OCI-LY3 (cell line): ENCODE results near the gene KCNJ4.

Experiments
- H2AFZ ChIP-seq: fragments of 200-600, 300-600 bp; shearing (Covaris generic); 2 replicates; pipeline ENCODE4 v1.6.0; 2014; ENCODE audit warnings: antibody characterized with exemption, low read depth, low read length
- H3K27ac ChIP-seq: fragments of 200-600, 300-600 bp; sonication (generic); 2 replicates; pipeline ENCODE4 v1.5.1; 2014; ENCODE audit warnings: mild to moderate bottlenecking, low read length, moderate library complexity, mixed read lengths
- H3K27me3 ChIP-seq: fragments of 200-600, 300-600 bp; sonication (generic); 2 replicates; pipeline ENCODE4 v1.6.1; 2014; ENCODE audit warnings: low read depth, low read length, mixed read lengths
- H3K36me3 ChIP-seq: fragments of 200-600, 300-600 bp; sonication (generic); replicated peaks from 2 replicates; pipeline ENCODE3; 2014; ENCODE audit warnings: low read depth, low read length, mixed read lengths
- H3K4me1 ChIP-seq: fragments of 300-600, 200-600 bp; sonication (generic); 2 replicates; pipeline ENCODE4 v1.6.1; 2014; ENCODE audit warnings: low read length, mixed read lengths
- H3K4me2 ChIP-seq: fragments of 200-600, 300-600 bp; sonication (generic); 2 replicates; pipeline ENCODE4 v1.6.1; 2014; ENCODE audit warnings: low read length, mixed read lengths
- H3K4me3 ChIP-seq: fragments of 300-600, 200-600 bp; sonication (generic); 2 replicates; pipeline ENCODE4 v1.5.1; 2014; ENCODE audit warnings: antibody characterized with exemption, mild to moderate bottlenecking, low read length, moderate library complexity
- H3K79me2 ChIP-seq: fragments of 300-600, 200-600 bp; shearing (Covaris generic); 2 replicates; pipeline ENCODE4 v1.6.1; 2014; ENCODE audit warnings: mild to moderate bottlenecking, low read length, mixed read lengths
- H3K9ac ChIP-seq: fragments of 300-600, 200-600 bp; shearing (Covaris generic); 2 replicates; pipeline ENCODE4 v1.6.0; 2014; ENCODE audit warnings: mild to moderate bottlenecking, low read length, moderate library complexity
- H3K9me3 ChIP-seq: fragments of 200-600, 300-600 bp; shearing (Covaris generic); 2 replicates; pipeline ENCODE4 v1.6.1; 2014; ENCODE audit warnings: low read length, mixed read lengths; ENCODE audit not compliant: insufficient read depth
- H4K20me1 ChIP-seq: fragments of 200-600, 300-600 bp; sonication (generic); 2 replicates; pipeline ENCODE4 v1.6.1; 2016; ENCODE audit warnings: low read length, mixed read lengths; ENCODE audit not compliant: insufficient read depth
- CTCF ChIP-seq: fragments of 200-600, 300-600 bp; sonication (generic); IDR thresholded peaks from 2 replicates; pipeline ENCODE4 v1.5.1; 2014; ENCODE audit warnings: antibody characterized with exemption, low read length, low read depth
- EZH2phosphoT487 ChIP-seq: fragments of 200-600 bp; shearing (Covaris generic); IDR thresholded peaks from 2 replicates; pipeline ENCODE4 v1.6.1; 2018; ENCODE audit warnings: antibody characterized with exemption, mixed run types, low read depth

Gene KCNJ4

GRCh38 chr22:38448945-38449745 is 5.9 kb downstream of the KCNJ4 start:
- Histone ChIP-seq H3K4me3 (no peak overlapping the region), H3K79me2 (no peaks in the 10 kb centered on the region), H3K36me3 (no peaks in the 10 kb centered on the region), H4K20me1 (no peaks in the 10 kb centered on the region), H3K4me1 (peaks cover 5% of the 10 kb centered on the region), H3K27ac (no peak overlapping the region), H3K27me3 (peaks cover 27% of the 10 kb centered on the region), H3K4me2 (no peak overlapping the region), H3K9ac (no peak overlapping the region), H2AFZ (no peak overlapping the region), H3K9me3 (no peaks in the 10 kb centered on the region)
- TF ChIP-seq CTCF: no peak
- no peak for TF ChIP-seq EZH2phosphoT487

GRCh38 chr22:38446018-38446601 is 8.9 kb downstream of the KCNJ4 start:
- no peaks in the 10 kb centered on the region for H4K20me1 ChIP-seq

GRCh38 chr22:38444783-38445182 is 10.2 kb downstream of the KCNJ4 start:
- Histone ChIP-seq H3K9ac (no peak overlapping the region), H2AFZ (no peak overlapping the region), H3K9me3 (no peaks in the 10 kb centered on the region), H3K36me3 (no peaks in the 10 kb centered on the region), H3K4me2 (no peak overlapping the region), H4K20me1 (no peaks in the 10 kb centered on the region), H3K4me3 (no peak overlapping the region), H3K27ac (no peak overlapping the region), H3K4me1 (no peaks in the 10 kb centered on the region; the same call in 1 of the 2 replicates), H3K79me2 (no peaks in the 10 kb centered on the region), H3K27me3 (peaks cover 46% of the 10 kb centered on the region)
- TF ChIP-seq CTCF (no peak), EZH2phosphoT487 (no peak)

More at GRCh38 chr22:38446018-38446601, 8.9 kb downstream of the KCNJ4 start:
- H3K4me2 ChIP-seq: no peak overlapping the region
- H3K9me3 ChIP-seq: no peaks in the 10 kb centered on the region
- no peak overlapping the region for H2AFZ ChIP-seq
- H3K9ac ChIP-seq: no peak overlapping the region
- H3K79me2 ChIP-seq: no peaks in the 10 kb centered on the region
- no peak overlapping the region for H3K4me3 ChIP-seq
- TF ChIP-seq EZH2phosphoT487 (no peak), CTCF (no peak)
- H3K4me1 ChIP-seq: no peaks in the 10 kb centered on the region; the same call in 1 of the 2 replicates
- peaks cover 49% of the 10 kb centered on the region for H3K27me3 ChIP-seq
- no peak overlapping the region for H3K27ac ChIP-seq
- no peaks in the 10 kb centered on the region for H3K36me3 ChIP-seq
